Ascending aorta (tissue), 2 donors: ENCODE data around the gene CYP46A1. TPM values are rescaled to one million over a fixed set of nuclear protein-coding genes. Genes with fewer than 3 reads are reported as not detected.
"Not testable (repeated sequence)": the region's sequence is repeated elsewhere in the genome, so short reads cannot be mapped to it uniquely, and the experiment has no call there.

ENCODE experiments used
- DNase-seq, 2 donors: peaks; one replicate each; pipeline ENCODE4 v3.0.0-alpha.2; 2019; ENCODE audit warnings: low spot score in 2 of 2
- H3K27ac ChIP-seq, 2 donors: fragments of 200-600 bp; sonication (generic); one replicate each; pipeline ENCODE4 v1.5.1; 2016 to 2017; ENCODE audit warnings: mild to moderate bottlenecking in 1 of 2
- H3K27me3 ChIP-seq: fragments of 200-600 bp; sonication (generic); one replicate; pipeline ENCODE4 v1.5.1; 2017
- H3K36me3 ChIP-seq, 2 donors: fragments of 200-600 bp; sonication (generic); one replicate each; pipeline ENCODE4 v1.5.1; 2016
- H3K4me1 ChIP-seq, 2 donors: fragments of 200-600 bp; sonication (generic); one replicate each; pipeline ENCODE4 v1.5.1; 2016 to 2017; ENCODE audit warnings: mild to moderate bottlenecking in 1 of 2
- H3K4me3 ChIP-seq, 2 donors: fragments of 200-600 bp; sonication (generic); one replicate each; pipeline ENCODE4 v1.5.1; 2016 to 2017; ENCODE audit warnings: mild to moderate bottlenecking in 1 of 2
- H3K9me3 ChIP-seq, 2 donors: fragments of 200-600 bp; sonication (generic); one replicate each; pipeline ENCODE4 v1.5.1; 2016
- intact Hi-C: fragments of 100-400 bp; cut with DNase I; formaldehyde crosslinking; loops from one replicate; pipeline ENCODE4 v1.15.1; 2023
- total RNA-seq: library from RNA; depleted of rRNA; stranded (reverse); fragments of >200 nt; gene quantifications from one replicate; pipeline ENCODE4 v1.1.0, GENCODE V29; 2016
- TF ChIP-seq, protein P1 (sequence below), 3 experiments: fragments of 200-600 bp in 2 of 3; fragments of 450-650 bp in 1 of 3; sonication (generic) in 2 of 3; IDR thresholded peaks; one replicate each; pipeline ENCODE4 v1.5.1; 2016 to 2019; ENCODE audit warnings: antibody characterized with exemption in 3 of 3, mild to moderate bottlenecking in 1 of 3, moderate library complexity in 1 of 3

The CYP46A1 gene
- total RNA-seq, 1 donor from 2014 or later, result not detected

DNA sequence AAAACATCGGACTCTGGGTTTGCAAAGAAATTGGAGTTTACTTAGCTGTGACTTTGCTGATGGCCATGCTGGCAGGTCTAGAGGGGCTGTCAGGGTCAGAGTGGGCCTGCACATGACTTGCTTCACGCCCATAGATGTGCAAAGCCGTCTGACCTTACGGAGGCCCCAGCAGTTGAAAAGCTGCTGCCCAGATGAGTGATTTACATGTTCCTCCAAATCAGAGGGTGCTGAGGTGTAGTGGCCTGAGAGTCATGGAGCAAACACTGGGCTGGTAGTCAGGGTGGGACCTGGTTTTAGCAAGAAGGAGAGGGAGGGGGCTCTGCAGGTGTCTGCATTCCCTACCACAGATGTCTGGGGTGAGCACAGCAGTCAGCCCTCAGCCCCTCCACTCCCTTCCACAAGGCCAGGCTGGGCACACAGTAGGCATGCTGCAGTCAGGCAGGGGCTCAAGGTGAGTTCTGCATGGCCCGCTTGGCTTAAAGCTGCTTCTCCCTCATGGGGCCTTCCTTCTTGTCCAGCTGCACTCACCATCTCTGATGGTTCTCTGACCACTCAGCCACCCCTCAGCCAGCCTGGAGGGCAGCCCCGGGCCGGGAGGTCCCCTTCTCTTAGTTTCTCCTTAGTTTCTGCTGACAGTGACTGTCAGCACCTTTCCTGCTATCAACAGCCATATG lies 74.9 kb downstream of the CYP46A1 start:
- intact Hi-C loops, result loop anchor here (10.0 kb wide), 1 partner anchor 616 kb away; the partner anchor contains the start of gene WDR25
- Histone ChIP-seq H3K4me1 (peaks cover 16 to 28% of the 10 kb centered on the region in 2 donors), H3K4me3 (no peak overlapping the region), H3K27ac (no peak overlapping the region), H3K27me3 (no peaks in the 10 kb centered on the region), H3K36me3 (no peaks in the 10 kb centered on the region), H3K9me3 (no peaks in the 10 kb centered on the region)
- peak in 1 of 2 donors; percentile 51 for DNase-seq
- TF ChIP-seq, protein P1, sequence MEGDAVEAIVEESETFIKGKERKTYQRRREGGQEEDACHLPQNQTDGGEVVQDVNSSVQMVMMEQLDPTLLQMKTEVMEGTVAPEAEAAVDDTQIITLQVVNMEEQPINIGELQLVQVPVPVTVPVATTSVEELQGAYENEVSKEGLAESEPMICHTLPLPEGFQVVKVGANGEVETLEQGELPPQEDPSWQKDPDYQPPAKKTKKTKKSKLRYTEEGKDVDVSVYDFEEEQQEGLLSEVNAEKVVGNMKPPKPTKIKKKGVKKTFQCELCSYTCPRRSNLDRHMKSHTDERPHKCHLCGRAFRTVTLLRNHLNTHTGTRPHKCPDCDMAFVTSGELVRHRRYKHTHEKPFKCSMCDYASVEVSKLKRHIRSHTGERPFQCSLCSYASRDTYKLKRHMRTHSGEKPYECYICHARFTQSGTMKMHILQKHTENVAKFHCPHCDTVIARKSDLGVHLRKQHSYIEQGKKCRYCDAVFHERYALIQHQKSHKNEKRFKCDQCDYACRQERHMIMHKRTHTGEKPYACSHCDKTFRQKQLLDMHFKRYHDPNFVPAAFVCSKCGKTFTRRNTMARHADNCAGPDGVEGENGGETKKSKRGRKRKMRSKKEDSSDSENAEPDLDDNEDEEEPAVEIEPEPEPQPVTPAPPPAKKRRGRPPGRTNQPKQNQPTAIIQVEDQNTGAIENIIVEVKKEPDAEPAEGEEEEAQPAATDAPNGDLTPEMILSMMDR (IDR thresholded peaks at IDR 0.05), result no peak

DNA sequence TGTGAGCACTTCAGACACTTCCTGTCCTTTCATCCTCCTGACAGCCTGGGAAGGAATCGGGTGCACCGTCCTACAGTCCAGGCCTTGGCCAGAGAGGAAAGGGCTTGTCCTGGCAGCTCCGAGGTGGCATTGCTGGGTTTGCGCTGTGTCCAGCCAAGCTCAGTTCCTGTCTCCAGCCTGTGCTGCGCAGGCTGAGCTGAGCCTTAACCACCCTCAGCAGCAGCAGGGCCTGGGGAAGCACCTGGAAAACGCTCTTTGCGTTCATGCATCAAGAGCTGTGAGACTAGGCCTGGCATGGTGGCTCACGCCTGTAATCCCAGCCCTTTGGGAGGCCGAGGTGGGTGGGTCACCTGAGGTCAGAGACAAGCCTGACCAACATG lies 75.4 kb downstream of the CYP46A1 start:
- H3K27ac ChIP-seq, result no peak overlapping the region
- H3K4me3 ChIP-seq, result no peak overlapping the region
- H3K9me3 ChIP-seq, result no peaks in the 10 kb centered on the region
- H3K27me3 ChIP-seq, result no peaks in the 10 kb centered on the region
- peaks cover 16 to 23% of the 10 kb centered on the region in 2 donors for H3K4me1 ChIP-seq
- H3K36me3 ChIP-seq, result no peaks in the 10 kb centered on the region
- intact Hi-C loops, result loop anchor here (10.0 kb wide), 1 partner anchor 615 kb away; the partner anchor contains the start of gene WDR25
- DNase-seq, result peak in 1 of 2 donors; percentile 56
- TF ChIP-seq, protein P1 (IDR thresholded peaks at IDR 0.05), result no peak

DNA sequence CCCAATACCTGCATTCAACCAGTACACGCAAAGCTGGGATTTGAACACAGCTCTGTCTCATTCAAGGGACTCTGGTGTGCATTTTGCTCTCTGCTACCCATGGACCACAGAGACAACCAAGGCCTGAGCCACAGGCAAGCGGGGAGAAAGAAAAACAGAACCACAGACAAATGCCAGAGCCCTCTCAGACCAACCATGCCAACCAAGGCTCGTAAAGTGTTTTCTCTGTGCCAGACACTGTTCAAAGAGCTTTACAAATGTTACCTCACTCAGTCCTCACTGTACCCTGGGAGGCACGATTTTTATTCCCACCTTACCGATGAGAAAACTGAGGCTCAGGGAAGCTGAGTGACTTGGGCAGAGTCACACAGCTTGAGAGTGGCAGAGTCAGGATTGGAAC lies 76.7 kb downstream of the CYP46A1 start:
- DNase-seq, result no peak
- intact Hi-C loops, result loop anchor here (10.0 kb wide), 1 partner anchor 544 kb away; the partner anchor contains the start of gene SLC25A29
- H3K27ac ChIP-seq, result no peak overlapping the region
- H3K36me3 ChIP-seq, result no peaks in the 10 kb centered on the region
- H3K27me3 ChIP-seq, result no peaks in the 10 kb centered on the region
- H3K9me3 ChIP-seq, result no peaks in the 10 kb centered on the region
- H3K4me1 ChIP-seq, result peaks cover 3 to 10% of the 10 kb centered on the region in 2 donors
- TF ChIP-seq, protein P1 (IDR thresholded peaks at IDR 0.05), result no peak
- H3K4me3 ChIP-seq, result no peak overlapping the region

DNA sequence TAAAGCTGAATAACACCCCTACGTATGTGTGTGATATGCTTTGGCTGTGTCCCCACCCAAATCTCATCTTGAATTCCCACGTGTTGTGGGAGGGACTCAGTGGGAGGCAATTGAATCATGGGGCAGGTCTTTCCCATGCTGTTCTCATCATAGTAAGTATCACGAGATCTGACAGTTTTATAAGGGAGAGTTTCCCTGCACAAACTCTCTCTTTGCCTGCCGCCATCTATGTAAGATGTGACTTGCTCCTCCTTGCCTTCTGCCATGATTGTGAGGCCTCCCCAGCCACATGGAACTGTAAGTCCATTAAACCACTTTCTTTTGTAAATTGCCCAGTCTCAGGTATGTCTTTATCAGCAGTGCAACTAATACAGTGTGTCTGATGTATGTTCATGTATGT lies 78.8 kb downstream of the CYP46A1 start:
- not testable (repeated sequence) for H3K9me3 ChIP-seq, H3K27me3 ChIP-seq, H3K27ac ChIP-seq, H3K36me3 ChIP-seq, H3K4me3 ChIP-seq, DNase-seq
- peaks cover 9 to 16% of the 10 kb centered on the region in 2 donors for H3K4me1 ChIP-seq
- intact Hi-C loops, result loop anchor here (10.0 kb wide), 1 partner anchor 542 kb away; the partner anchor contains the start of gene SLC25A29

DNA sequence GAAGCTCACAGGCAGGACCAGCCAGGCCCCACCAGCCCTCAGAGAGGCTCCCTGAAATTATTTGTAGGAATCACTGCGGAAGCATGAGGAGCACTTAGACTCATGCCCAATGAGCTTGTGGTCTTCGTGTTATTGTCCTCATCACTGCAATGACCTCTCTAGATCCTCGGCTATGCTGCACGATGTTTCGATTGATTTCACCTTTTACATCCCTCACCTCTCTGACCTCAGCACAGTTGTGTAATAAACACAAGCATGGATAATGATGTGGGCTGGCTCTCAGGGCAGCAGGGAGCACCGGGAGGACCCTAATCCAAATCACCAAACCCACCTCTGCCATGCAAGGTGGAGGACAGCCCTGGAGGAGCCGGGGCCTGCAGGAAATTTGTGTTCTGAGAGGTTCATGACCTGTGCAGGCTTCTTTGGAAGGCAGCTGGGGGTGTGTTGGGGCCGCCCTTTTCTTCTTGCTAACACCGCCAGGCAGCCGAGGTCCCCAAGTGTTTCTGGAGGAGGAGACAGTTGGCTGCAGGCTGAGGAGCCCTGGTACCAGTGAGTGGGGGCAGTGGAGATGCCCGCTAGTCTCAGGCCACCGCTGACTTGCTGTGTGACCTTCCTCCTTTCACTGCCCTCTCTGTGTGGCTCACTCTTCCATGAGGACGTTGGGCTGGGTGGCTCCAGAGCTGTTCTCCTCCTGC lies 79.6 kb downstream of the CYP46A1 start:
- Histone ChIP-seq H3K27ac (no peak overlapping the region), H3K4me1 (peaks cover 10 to 16% of the 10 kb centered on the region in 2 donors), H3K27me3 (no peaks in the 10 kb centered on the region), H3K4me3 (no peak overlapping the region), H3K36me3 (no peaks in the 10 kb centered on the region), H3K9me3 (no peaks in the 10 kb centered on the region)
- TF ChIP-seq, protein P1 (IDR thresholded peaks at IDR 0.05), result no peak
- no peak for DNase-seq
- intact Hi-C loops, result loop anchor here (10.0 kb wide), 1 partner anchor 541 kb away; the partner anchor contains the start of gene SLC25A29

DNA sequence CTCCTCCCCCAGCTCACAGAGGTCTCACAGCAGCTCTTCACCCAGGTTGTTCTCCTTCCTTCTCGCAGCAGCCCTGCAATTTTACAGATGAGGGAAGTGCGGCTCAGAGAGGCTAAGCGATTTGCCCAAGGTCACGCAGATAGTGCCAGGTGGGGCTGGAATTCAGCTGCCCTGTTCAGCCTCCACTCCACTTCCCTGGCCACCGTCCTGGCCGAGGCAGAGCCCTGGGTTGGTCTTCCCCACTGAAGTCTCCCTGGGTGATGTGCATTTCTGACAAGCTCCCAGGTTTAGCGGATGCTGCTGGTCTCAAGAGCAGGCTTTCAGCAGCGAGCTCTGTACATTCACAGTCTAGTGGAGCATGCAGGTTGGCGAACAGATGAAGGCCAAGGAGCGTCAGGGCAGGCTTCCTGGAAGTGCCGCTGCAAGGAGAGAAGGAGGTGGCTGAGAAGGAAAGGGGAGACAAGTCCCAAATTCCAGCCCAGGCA lies 80.2 kb downstream of the CYP46A1 start:
- H3K4me3 ChIP-seq, result no peak overlapping the region
- H3K36me3 ChIP-seq, result no peaks in the 10 kb centered on the region
- no peaks in the 10 kb centered on the region for H3K27me3 ChIP-seq
- TF ChIP-seq, protein P1 (IDR thresholded peaks at IDR 0.05), result no peak
- H3K9me3 ChIP-seq, result no peaks in the 10 kb centered on the region
- peaks cover 10 to 16% of the 10 kb centered on the region in 2 donors for H3K4me1 ChIP-seq
- intact Hi-C loops, result loop anchor here (10.0 kb wide), 1 partner anchor 541 kb away; the partner anchor contains the start of gene SLC25A29
- no peak overlapping the region for H3K27ac ChIP-seq
- DNase-seq, result no peak
